Stimulated activated CD4-positive, alpha-beta T cell treated with anti-CD3 and anti-CD28 coated beads, TNF-alpha, amount 100 ng/mL, for 1 hour (primary cell): ENCODE results near the gene GUCY2F.

ENCODE experiments used
- DNase-seq, 3 donors: peaks; one replicate each; pipeline ENCODE4 v3.0.0-alpha.2; 2020; ENCODE audit warnings: low read depth in 3 of 3, low spot score in 1 of 3

Gene GUCY2F

DNA sequence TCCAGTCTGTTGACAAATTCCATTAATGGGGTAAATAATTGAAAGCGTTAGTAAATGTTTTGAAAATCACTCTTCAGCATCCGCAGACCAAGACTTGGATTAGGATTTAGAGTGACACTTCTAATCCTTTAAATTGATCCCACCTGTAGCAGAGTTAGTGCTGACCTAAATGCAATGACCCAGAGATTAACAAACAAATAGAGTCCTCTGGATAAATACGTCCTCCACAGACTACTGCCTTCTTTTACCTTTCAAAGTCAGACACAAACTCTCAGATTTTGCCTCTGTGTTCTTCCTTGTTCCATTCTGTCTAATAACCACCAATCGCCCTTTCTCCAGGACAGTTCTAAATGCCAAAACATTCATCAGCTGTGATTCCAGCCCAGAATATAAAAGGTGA is at the start of gene GUCY2F:
Gene GUCY2F, minus strand, starts transcription at position 101 of the 400 bp plus-strand sequence. CDS start 6,150 bp downstream, outside the sequence.
- no peak for DNase-seq

DNA sequence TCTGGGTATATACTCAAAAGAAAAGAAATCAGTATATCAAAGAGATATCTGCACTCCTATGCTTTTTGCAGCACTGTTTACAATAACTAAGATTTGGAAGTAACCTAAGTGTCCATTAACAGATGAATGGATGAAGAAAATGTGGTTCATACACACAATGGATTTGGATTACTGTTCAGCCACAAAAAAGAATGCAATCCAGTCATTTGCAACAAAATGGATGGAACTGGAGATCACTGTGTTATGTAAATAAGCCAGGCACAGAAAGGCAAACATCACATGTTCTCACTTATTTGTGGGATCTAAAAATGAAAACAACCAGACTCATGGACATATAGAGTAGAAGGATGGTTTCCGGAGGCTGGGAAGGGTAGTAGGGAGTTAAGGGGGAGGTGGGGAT is 37.1 kb upstream of the GUCY2F start:
- no peak for DNase-seq

DNA sequence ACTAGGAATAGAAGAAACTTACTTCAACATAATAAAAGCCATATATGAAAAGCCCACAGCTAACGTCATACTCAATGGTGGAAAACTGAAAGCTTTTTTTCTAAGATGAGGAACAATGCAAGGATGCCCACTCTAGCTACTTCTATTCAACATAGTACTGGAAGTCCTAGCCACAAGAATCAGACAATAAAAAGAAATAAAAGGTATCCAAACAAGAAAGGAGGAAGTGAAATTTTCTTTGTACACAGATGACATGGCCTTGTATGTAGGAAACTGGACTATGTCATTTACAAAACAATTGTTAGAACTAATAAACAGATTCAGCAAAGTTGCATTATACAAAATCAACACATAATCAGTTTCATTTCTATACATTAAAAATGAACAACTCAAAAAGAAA is 29.2 kb upstream of the GUCY2F start:
- DNase-seq: no peak

DNA sequence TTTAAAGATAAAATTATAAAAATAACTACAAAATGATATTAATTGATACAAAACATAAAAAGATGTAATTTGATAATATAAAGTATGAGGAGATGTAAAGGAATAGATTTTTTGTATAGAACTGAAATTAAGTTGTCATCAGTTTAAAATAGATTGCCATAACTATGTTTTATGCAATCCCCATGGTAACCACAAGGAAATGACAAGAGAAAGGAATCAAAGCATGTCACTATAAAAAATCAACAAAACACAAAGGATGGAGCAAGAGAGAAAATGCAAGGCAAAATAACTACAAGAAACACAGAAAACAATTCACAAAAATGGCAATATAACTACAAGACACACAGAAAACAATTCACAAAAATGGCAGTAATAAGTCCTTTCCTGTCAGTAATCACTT is 27.0 kb upstream of the GUCY2F start:
- DNase-seq: no peak

DNA sequence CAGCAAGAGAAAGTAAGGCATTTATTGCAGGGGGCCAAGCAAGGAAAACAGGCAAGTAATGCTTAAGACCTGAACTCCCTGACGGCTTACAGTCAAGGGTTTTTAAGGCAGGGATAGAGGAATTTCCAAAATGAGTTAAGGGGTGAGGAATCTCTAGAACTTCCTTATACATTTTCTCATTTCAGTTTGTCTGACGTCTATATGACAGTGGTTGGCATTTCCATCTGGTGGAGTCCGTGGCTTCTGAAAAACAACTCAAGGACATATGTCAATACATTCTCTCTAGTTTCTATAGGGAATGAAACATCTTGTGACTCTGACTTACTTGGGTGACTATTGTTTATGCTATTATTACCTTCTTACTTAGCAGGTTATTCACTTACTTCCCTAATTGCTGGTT is 19.3 kb upstream of the GUCY2F start:
- DNase-seq: no peak

DNA sequence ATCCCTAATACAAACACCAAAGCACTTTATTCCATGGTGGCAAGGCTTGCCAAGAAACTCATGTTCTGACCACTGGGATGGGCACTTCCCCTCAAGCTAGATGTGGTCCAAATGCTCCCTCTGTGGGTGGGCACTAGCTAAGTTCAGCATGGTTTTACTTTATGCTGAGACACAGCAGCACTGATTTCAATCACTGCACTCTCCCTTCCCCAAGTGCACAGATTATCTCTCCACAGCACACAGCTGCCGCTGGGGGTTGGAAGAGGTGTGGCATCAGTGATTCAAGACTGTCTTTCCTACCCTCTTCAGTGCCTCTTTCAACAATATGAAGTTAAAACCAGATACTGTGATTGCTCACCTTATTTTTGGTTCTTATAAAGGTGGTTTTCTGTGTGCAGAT is 16.5 kb upstream of the GUCY2F start:
- no peak for DNase-seq

GRCh38 chrX:109489174-109489573 is 7.3 kb upstream of the GUCY2F start:
- DNase-seq: no peak

DNA sequence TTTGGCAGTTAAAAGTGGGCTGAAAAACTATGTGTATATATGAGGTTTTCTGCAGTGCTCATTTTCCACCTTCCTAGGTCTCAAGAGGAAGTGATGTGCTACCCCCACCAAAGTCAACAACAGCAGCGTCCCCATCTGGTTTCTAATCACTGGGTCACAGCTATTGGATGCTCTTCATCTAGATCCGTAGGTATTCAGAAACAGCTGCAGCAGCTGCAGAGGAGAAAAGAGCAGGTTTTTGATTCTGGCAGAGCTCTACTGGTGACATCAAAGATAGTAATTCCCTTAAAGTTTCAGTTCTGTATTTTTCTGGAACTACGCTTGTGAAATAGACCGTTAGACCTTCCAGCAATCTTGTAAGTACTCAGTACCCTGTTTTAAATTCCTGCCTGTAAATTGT is 5.8 kb upstream of the GUCY2F start:
- DNase-seq: no peak

- peak; percentile 2 to 31 (median 15) for DNase-seq
Observed at GRCh38 chrX:109485470-109486340, 3.8 kb upstream of the GUCY2F start.

DNA sequence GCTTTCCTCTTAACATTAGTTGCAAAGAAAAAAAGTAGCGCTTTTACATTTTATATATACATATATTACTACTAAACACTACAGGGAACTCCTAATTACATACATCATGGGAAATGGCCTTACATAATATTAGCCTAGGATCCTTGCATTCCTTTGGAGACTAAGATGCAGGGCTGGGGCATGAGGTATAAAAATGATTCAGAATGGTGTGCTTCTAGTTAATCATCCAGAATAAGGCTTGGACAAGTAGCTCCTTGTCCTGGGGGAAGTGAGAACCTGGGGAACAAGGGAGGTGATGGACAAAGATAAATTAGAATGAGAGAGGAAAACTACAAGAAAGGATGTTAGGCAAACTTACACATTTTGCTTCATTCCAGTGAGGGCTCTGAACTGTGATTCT is 3.0 kb upstream of the GUCY2F start:
- DNase-seq: no peak

DNA sequence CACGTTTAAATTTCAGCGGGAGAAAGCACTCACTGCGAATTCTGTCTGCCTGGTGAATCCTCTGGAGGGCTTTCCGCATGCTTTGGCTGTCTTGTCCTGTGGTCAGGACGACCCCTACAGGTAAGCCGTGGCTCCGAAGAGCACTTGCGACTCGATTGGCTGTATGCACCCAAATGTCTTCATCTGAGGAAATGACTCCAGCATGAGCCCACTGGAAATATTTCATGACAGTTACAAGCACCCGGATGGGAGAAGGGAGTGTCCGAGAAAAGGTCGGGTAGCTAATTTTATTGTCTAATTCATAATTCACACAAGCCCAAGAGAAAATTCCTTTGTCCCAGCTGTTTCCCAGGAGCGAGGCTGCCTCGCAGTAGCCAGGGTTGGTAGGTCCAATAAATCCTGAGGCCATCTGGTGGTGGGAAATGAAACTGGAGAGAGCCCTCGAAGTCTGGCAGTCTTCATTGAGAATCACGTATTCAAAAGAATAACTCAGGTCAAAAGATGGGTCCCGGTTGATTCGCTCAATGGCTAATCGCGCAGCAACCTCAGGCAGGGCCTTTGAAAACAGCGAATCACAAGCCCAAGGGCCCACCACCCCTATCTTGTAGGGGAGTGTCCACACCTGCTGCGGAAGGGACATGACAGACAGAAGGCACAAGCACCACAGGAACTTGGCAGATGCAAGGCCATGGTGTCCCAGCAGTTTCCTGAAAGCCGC is 6.6 kb downstream of the GUCY2F start:
- DNase-seq: no peak

- DNase-seq: no peak
Observed at GRCh38 chrX:109472939-109473735, 8.7 kb downstream of the GUCY2F start.

GRCh38 chrX:109464231-109464630 is 17.7 kb downstream of the GUCY2F start:
- no peak for DNase-seq

DNA sequence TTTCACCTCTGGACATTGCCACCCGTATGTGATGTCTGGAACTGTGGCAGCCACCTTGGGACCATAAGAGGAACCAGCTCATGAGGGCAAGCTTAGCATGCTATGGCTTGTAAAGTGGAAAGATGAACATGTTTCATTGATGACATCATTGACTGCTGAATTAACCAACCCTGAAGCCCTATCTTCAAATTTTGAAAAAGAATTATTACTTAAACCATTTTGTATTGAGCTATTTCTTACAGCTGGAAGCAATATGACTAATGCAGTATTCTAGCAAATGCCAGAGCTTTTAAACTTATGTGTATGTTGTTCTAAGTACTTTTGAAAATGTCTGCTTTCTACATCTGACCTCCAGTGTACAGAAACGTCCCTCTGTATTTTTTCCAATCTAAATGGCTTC is 18.1 kb downstream of the GUCY2F start:
- DNase-seq: no peak

- DNase-seq: no peak
Observed at GRCh38 chrX:109448282-109448938, 33.5 kb downstream of the GUCY2F start.

- no peak for DNase-seq
Observed at GRCh38 chrX:109441266-109441665, 40.6 kb downstream of the GUCY2F start.

GRCh38 chrX:109440475-109440874 is 41.4 kb downstream of the GUCY2F start:
- no peak for DNase-seq

- no peak for DNase-seq
Observed at GRCh38 chrX:109409181-109409580, 72.7 kb downstream of the GUCY2F start.

GRCh38 chrX:109403922-109404321 is 78.0 kb downstream of the GUCY2F start:
- DNase-seq: no peak

DNA sequence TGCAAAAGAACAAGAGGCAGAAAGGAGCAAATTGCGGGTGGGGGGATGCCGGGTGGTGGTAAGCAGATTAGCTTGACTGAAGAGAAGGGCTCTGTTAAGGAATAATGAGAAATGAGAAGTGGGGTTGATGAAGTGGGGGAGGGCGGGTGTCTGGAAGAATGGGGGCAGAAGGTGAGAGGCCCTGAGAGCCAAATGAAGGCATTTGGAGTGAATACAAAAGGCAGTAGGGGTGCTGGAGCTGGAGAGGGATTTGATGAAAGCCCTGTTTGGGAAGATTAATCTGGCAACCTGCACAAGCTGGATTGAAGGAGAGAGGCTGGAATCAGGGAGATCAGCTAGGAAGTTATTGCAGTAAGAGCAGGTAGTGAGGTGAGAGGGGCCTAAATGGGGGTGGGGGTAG is 82.1 kb downstream of the GUCY2F start:
- DNase-seq: no peak

GRCh38 chrX:109398833-109399232 is 83.1 kb downstream of the GUCY2F start:
- no peak for DNase-seq
